Measurements from ENCODE around the gene KRI1. TPM values are rescaled to one million over a fixed set of nuclear protein-coding genes. Genes with fewer than 3 reads are reported as not detected.

Gene KRI1
- total and polyA plus RNA-seq, 8 donors, result 18.6 to 38.0 (median 34.3) TPM

- Histone ChIP-seq H3K4me3 (no peak overlapping the region), H3K36me3 (peaks cover 0 to 84% of the 10 kb centered on the region in 2 donors), H3K9me3 (no peaks in the 10 kb centered on the region), H3K27me3 (no peaks in the 10 kb centered on the region), H3K27ac (no peak overlapping the region), H3K4me1 (peaks cover 3 to 19% of the 10 kb centered on the region in 2 donors)
- no peak for ATAC-seq
- intact Hi-C loops (cut with DNase I), result no loop called here
- no peak for TF ChIP-seq CTCF (IDR thresholded peaks at IDR 0.05)
- no peak for DNase-seq
Measured at GRCh38 chr19:10549733-10550132, 16.1 kb downstream of the KRI1 start.

GRCh38 chr19:10548746-10549276, 17.0 kb downstream of the KRI1 start:
- H3K9me3 ChIP-seq, result no peaks in the 10 kb centered on the region
- intact Hi-C loops (cut with DNase I), result no loop called here
- peaks cover 7 to 24% of the 10 kb centered on the region in 2 donors for H3K4me1 ChIP-seq
- TF ChIP-seq CTCF (IDR thresholded peaks at IDR 0.05), result no peak
- H3K27ac ChIP-seq, result no peak overlapping the region
- no peak for DNase-seq
- H3K27me3 ChIP-seq, result no peaks in the 10 kb centered on the region
- peaks cover 0 to 75% of the 10 kb centered on the region in 2 donors for H3K36me3 ChIP-seq
- no peak for ATAC-seq
- no peak overlapping the region for H3K4me3 ChIP-seq

- Histone ChIP-seq H3K36me3 (peaks cover 0 to 55% of the 10 kb centered on the region in 2 donors), H3K27me3 (no peaks in the 10 kb centered on the region), H3K9me3 (no peaks in the 10 kb centered on the region), H3K4me3 (no peak overlapping the region), H3K27ac (no peak overlapping the region), H3K4me1 (peaks cover 7 to 28% of the 10 kb centered on the region in 2 donors)
- TF ChIP-seq CTCF (IDR thresholded peaks at IDR 0.05), result no peak
- DNase-seq, result no peak
- no peak for ATAC-seq
- intact Hi-C loops (cut with DNase I), result no loop called here
Measured at GRCh38 chr19:10546817-10547216, 19.0 kb downstream of the KRI1 start.

GRCh38 chr19:10544753-10545251, 21.0 kb downstream of the KRI1 start:
- ATAC-seq (no peak), DNase-seq (peak in 1 of 4 donors; percentile 75)
- intact Hi-C loops (cut with DNase I), result no loop called here
- peaks cover 7 to 34% of the 10 kb centered on the region in 2 donors for H3K4me1 ChIP-seq
- H3K27ac ChIP-seq, result peak overlapping the region in 1 of 2 donors; percentile 1
- H3K36me3 ChIP-seq, result peaks cover 0 to 35% of the 10 kb centered on the region in 2 donors
- TF ChIP-seq CTCF (IDR thresholded peaks at IDR 0.05), result no peak
- no peaks in the 10 kb centered on the region for H3K9me3 ChIP-seq
- no peaks in the 10 kb centered on the region for H3K27me3 ChIP-seq
- H3K4me3 ChIP-seq, result peak overlapping the region; percentile 87 to 92

GRCh38 chr19:10544242-10544752, 21.5 kb downstream of the KRI1 start:
- intact Hi-C loops (cut with DNase I), result no loop called here
- H3K27me3 ChIP-seq, result no peaks in the 10 kb centered on the region
- H3K36me3 ChIP-seq, result peaks cover 0 to 30% of the 10 kb centered on the region in 2 donors
- TF ChIP-seq CTCF (IDR thresholded peaks at IDR 0.05), result no peak
- H3K4me1 ChIP-seq, result peaks cover 7 to 36% of the 10 kb centered on the region in 2 donors
- DNase-seq, result peak in 1 of 4 donors; percentile 81
- peak; percentile 51 for ATAC-seq
- H3K4me3 ChIP-seq, result peak overlapping the region; percentile 87 to 92
- H3K9me3 ChIP-seq, result no peaks in the 10 kb centered on the region
- H3K27ac ChIP-seq, result peak overlapping the region; percentile 77 to 85

All from left lung (tissue), 10 donors.